ENCODE results near the gene MTHFR.
A peak's percentile ranks its signal among the peaks of the same experiment; 100 is the strongest.

MTHFR gene

GRCh38 chr1:11749203-11749689, 56.5 kb downstream of the MTHFR start:
- TF ChIP-seq, protein P1, sequence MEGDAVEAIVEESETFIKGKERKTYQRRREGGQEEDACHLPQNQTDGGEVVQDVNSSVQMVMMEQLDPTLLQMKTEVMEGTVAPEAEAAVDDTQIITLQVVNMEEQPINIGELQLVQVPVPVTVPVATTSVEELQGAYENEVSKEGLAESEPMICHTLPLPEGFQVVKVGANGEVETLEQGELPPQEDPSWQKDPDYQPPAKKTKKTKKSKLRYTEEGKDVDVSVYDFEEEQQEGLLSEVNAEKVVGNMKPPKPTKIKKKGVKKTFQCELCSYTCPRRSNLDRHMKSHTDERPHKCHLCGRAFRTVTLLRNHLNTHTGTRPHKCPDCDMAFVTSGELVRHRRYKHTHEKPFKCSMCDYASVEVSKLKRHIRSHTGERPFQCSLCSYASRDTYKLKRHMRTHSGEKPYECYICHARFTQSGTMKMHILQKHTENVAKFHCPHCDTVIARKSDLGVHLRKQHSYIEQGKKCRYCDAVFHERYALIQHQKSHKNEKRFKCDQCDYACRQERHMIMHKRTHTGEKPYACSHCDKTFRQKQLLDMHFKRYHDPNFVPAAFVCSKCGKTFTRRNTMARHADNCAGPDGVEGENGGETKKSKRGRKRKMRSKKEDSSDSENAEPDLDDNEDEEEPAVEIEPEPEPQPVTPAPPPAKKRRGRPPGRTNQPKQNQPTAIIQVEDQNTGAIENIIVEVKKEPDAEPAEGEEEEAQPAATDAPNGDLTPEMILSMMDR (IDR thresholded peaks at IDR 0.05; ENCODE audit: low read depth, low read length), result peak; percentile 20; the same call in 1 of the 2 replicates
- no peak overlapping the region for H3K4me3 ChIP-seq (ENCODE audit: low read depth, low read length)

DNA sequence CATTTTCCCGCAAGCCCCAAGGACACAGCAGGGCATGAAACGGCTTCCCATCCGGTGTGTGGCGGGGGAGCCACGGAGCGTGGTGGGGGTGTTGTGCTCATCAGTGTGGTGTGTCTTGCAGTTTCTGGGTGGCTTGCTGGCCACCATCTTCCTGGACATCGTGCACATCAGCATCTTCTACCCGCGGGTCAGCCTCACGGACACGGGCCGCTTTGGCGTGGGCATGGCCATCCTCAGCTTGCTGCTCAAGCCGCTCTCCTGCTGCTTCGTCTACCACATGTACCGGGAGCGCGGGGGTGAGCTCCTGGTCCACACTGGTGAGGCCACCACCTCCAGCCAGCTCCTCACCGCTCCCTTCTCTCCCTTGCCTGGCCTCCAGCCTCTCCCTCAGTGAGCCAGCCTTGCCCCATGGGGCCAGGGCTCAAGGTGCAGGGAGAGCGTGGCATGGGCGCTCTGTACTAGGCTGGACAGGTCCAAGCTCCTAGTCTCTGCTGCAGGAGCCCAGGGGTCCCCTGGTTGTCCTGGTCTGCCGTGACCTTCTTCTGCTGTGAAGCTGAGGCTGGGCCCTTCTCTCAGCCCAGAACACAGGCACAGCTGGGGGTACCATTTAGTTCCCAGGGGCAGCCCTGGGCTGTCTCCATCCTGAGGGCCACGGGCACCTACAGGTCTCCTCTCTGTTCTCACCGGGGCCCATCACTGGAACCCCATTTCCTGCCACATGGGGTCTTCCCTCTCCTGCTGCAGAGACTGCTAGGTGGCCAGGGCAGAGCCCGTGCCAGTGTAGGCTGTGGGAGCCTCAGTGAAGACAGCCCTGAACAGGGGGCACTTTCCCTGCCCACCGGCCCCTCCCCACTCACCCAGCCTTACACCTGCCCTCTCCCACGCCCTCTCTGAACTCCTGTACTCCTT, 57.2 kb downstream of the MTHFR start:
- no peak overlapping the region for H3K4me3 ChIP-seq (ENCODE audit: low read depth, low read length)
- TF ChIP-seq, protein P1 (IDR thresholded peaks at IDR 0.05; ENCODE audit: low read depth, low read length), result no peak

- TF ChIP-seq, protein P1 (IDR thresholded peaks at IDR 0.05; ENCODE audit: low read depth, low read length), result no peak
- no peak overlapping the region for H3K4me3 ChIP-seq (ENCODE audit: low read depth, low read length)
These were observed 58.8 kb downstream of the MTHFR start for GRCh38 chr1:11746795-11747487.

DNA sequence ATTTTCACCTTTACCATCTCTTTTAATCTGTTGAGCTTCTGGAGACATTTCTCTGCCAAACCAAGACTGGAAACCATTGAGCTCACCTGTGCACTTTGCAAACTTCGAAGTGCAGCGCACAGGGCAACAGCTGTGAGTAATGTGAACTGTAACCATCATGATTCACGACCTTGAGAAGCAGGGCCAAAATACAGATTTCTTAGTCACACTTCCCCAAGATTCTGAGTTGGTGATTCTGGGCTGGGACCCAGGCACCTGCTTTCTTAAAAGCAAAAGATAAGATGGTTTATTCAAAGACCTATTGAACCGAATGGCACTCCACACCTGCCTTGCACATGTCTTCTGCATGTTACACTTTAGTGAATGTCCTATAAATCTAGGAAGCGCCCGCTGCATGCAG, 59.7 kb downstream of the MTHFR start:
- no peak overlapping the region for H3K4me3 ChIP-seq (ENCODE audit: low read depth, low read length)
- TF ChIP-seq, protein P1 (IDR thresholded peaks at IDR 0.05; ENCODE audit: low read depth, low read length), result no peak

DNA sequence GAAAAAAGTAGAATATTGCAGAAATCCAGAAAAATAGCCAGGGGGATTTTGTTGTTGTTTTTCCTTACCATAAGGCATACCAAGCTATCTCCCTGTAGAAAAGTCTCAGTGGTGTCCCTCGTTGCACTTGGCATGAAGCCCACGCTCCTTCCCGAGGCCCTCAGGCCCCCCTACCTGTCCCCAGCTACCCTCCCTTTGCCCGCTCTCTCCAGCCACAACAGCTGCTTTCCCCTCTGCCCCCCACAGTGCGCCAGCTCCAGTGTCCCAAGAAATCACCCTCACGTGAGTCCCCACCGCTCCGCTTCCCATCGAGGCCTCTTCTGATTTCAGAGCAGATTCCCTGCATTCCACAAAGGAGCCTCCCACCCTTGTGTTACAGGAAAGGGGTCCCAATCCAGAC, 61.5 kb downstream of the MTHFR start:
- no peak overlapping the region for H3K4me3 ChIP-seq (ENCODE audit: low read depth, low read length)
- TF ChIP-seq, protein P1 (IDR thresholded peaks at IDR 0.05; ENCODE audit: low read depth, low read length), result no peak

GRCh38 chr1:11741919-11742558, 63.7 kb downstream of the MTHFR start:
- no peak overlapping the region for H3K4me3 ChIP-seq (ENCODE audit: low read depth, low read length)
- TF ChIP-seq, protein P1 (IDR thresholded peaks at IDR 0.05; ENCODE audit: low read depth, low read length), result no peak
